ENCODE data around the gene MYO1E.

MYO1E gene

DNA sequence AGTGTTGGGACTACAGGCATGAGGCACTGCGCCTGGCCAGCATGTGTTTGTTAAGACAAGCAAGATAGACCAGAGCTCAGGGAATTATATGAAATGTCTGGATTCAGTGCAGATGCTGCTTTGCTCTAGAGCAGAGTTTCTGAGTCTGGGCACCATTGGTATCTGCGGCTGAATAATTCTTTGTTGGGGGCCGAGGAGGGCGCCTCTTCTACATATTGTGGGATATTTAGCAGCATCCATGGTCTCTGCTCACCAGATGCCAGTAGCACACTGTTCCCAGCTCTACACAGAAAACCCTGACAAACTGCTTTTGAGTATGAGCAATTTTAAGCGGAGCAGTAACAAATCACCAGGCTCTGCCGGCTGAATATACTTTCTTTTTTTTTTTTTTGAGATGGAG, 169.7 kb downstream of the MYO1E start:
- no peak for DNase-seq (ENCODE audit: low read depth in 3 of 3, low spot score in 1 of 3)

DNA sequence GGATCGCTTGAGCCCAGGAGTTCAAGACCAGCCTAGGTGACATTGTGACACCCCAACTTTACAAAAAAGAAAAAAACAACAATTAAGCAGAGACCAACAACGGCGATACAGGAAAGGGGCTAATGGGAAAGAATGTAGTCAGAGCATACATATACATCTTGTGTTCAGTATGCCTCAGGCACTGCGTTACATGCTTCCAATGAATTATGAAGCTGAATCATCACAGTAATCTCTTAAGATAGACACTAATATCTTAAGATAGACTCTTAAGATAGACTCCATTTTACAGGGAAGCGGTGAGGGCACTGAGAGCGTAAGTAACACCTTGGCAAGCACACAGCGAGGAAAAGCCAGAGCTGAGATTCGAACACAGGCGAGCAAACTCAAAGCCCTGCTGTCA, 172.1 kb downstream of the MYO1E start:
- no peak for DNase-seq (ENCODE audit: low read depth in 3 of 3, low spot score in 1 of 3)

- DNase-seq (ENCODE audit: low read depth in 3 of 3, low spot score in 1 of 3): no peak
These were observed 172.8 kb downstream of the MYO1E start for GRCh38 chr15:59199626-59200465.

DNA sequence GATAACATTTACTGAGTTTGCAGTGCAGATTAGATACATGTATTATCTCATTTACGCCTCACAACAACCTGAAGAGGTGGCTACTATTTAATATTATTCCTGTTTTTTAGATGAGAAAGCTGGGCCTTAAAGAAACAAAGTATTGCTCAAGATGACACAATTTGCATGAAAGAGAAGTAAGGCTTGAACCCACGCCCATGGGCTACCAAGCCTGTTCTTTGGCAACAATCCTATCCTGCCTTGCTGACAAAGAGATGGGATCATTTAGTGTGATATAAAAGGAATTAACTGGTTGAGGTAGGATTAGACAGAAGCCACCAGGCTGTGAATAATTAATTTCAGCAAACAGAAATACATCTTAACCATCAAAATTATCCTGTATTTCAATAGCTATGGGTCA, 175.2 kb downstream of the MYO1E start:
- no peak for DNase-seq (ENCODE audit: low read depth in 3 of 3, low spot score in 1 of 3)

DNA sequence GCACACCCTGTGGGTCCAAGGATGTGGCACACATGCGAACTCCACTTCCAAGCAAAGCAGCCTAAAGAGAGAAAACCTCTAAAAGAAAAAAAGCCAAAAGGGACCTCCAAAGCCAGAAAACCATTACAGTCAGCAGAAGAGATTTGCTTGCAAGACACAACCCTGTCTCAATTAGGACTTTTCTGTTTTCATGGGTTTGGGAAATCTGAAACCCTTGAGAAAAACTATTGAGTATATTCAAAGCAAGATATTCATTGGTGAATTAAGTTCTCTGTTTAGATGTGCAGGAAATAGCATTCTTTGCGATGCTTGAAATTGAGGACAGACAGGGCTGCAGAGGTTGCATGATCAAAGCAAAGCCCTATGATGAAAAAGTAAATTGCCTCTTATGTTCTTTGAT, 176.3 kb downstream of the MYO1E start:
- DNase-seq (ENCODE audit: low read depth in 3 of 3, low spot score in 1 of 3): no peak

GRCh38 chr15:59194639-59195325, 177.9 kb downstream of the MYO1E start:
- no peak for DNase-seq (ENCODE audit: low read depth in 3 of 3, low spot score in 1 of 3)

DNA sequence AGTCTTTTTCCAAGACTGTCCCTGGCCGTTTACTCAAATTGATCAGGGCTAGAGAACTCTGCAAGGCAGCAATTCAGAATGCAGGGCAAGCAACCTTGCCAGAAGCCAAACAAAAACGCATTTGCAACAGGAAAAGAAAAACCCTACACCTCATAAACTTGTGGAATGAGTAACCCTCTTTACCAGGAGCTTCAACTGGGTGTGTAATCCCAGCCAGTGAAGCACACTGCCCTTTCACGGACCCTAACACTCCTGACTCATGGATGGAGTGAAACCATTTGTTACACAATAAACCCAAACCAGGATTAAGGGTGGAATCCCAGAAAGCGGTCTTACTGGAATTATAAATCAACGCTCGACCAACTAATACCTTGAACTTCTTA, 180.8 kb downstream of the MYO1E start:
- DNase-seq (ENCODE audit: low read depth in 3 of 3, low spot score in 1 of 3): no peak

DNA sequence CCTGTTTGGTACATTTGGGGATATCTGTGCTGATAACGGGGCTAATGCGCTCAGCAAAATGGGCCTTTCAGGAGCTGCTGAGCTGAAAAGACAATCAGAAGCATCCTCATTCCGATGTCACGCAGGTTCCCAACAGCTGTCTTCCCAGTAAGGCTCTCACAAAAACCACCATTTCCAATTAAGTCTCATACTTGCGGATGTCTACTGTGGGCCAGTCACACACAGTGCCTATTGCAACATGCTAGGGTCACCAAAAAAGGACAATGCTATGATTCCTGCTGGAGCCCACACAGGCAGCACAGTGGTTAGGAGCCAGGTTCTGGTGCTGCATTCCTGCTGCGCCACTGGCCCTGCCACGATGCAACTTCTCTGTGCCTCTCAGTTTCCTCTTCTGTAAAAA, 182.4 kb downstream of the MYO1E start:
- DNase-seq (ENCODE audit: low read depth in 3 of 3, low spot score in 1 of 3): no peak

GRCh38 chr15:59189241-59189640, 183.4 kb downstream of the MYO1E start:
- no peak for DNase-seq (ENCODE audit: low read depth in 3 of 3, low spot score in 1 of 3)

GRCh38 chr15:59186501-59186900, 186.2 kb downstream of the MYO1E start:
- no peak for DNase-seq (ENCODE audit: low read depth in 3 of 3, low spot score in 1 of 3)

- DNase-seq (ENCODE audit: low read depth in 3 of 3, low spot score in 1 of 3): no peak
These were observed 186.9 kb downstream of the MYO1E start for GRCh38 chr15:59185725-59186124.

GRCh38 chr15:59180945-59181600, 191.6 kb downstream of the MYO1E start:
- DNase-seq (ENCODE audit: low read depth in 3 of 3, low spot score in 1 of 3): no peak

DNA sequence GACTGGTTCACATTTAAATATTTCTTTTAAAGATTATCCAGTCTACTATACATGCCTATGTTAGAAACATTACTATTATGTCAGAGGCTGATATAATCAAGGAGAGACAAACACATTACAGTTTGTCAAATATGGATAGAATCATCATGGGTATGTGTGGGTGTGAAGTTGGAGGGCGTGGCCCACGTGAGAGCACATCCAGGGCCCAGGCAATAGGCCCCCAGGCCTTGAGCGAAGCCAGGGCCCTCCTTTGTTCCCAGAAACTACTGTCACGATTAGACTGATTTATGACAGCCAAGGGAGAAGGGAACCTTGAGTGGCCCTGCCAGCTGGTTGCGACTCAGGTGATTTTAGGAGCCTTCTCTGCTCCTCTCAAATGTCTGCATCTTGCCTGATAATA, 193.0 kb downstream of the MYO1E start:
- DNase-seq (ENCODE audit: low read depth in 3 of 3, low spot score in 1 of 3): no peak

GRCh38 chr15:59178151-59178695, 194.4 kb downstream of the MYO1E start:
- DNase-seq (ENCODE audit: low read depth in 3 of 3, low spot score in 1 of 3): no peak

DNA sequence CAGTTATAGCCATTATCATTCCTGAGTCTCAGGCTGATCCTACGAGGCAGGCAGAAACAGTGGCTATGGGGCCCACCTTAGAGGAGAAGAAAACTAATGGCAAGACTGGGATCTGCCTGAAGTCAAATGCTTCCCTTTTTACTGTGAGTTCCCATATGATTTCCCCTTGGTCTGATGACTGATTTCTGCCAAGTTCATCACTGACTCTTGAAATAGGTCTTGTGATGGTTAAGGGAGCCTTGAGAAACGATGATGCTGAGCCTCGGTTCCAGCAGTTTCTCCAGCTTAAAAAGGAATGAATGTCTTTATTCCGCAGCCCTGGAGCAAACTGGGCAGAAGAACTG, 195.4 kb downstream of the MYO1E start:
- no peak for DNase-seq (ENCODE audit: low read depth in 3 of 3, low spot score in 1 of 3)

DNA sequence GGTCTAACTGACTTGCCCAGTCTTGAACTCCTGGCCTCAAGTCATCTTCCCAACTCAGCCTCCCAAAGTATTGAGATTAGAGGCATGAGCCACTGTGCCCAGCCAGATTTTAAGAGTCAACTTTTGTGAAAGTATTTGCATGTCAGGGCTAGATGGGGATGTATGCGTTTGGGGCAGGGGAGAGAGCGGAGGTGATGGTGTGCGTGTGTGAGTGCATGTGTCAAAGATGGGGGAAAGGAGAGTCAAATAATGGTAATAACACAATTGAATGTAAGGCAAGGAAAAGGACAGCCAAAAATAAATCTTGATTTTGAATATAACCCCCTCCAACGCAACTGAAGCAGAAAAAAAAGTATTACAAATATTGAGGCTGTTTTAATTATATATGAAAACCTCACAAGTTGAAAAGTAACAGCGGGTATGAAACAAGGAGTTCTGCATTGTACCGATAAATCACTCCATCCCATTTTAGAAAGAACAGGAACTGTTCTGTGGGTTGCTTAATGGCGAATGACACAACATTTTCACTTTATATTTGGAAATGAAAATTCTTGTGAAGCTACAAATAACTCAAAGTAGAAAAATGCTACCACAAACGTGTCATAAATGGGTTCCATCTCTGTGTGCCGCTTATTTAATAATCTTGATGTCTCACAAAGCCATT, 195.9 kb downstream of the MYO1E start:
- DNase-seq (ENCODE audit: low read depth in 3 of 3, low spot score in 1 of 3): no peak

GRCh38 chr15:59174835-59175831, 197.5 kb downstream of the MYO1E start:
- DNase-seq (ENCODE audit: low read depth in 3 of 3, low spot score in 1 of 3): peak in 1 of 3 donors; percentile 18

- no peak for DNase-seq (ENCODE audit: low read depth in 3 of 3, low spot score in 1 of 3)
These were observed 198.4 kb downstream of the MYO1E start for GRCh38 chr15:59174151-59174834.

GRCh38 chr15:59173194-59173593, 199.5 kb downstream of the MYO1E start:
- DNase-seq (ENCODE audit: low read depth in 3 of 3, low spot score in 1 of 3): no peak

Data from stimulated activated CD4-positive, alpha-beta T cell treated with anti-CD3 and anti-CD28 coated beads, TNF-alpha, amount 100 ng/mL, for 1 hour (primary cell).